GM12878 (cell line): ENCODE results near the gene EXD3. TPM values are rescaled to one million over a fixed set of nuclear protein-coding genes. Genes with fewer than 3 reads are reported as not detected.

Experiments
- ATAC-seq: fragments of 200-7000 bp; cut with Tn5 transposase; 3 replicates; pipeline ENCODE4 v1.9.1; 2020; ENCODE audit warnings: mild to moderate bottlenecking, moderate library complexity
- BruUV-seq: library from RNA; stranded (reverse); fragments of 400-500 nt; replicated peaks from 2 replicates; lab custom pipeline; 2021; lab: Mats Ljungman, UMichigan
- CTCF ChIA-PET: fragments of 300-600 bp; sonication (Branson Sonifier 250); formaldehyde crosslinking; extraction: SDS; loops from one replicate; lab custom pipeline; 2021; ENCODE audit warnings: inconsistent platforms; lab: Yijun Ruan, JAX
- POLR2A ChIA-PET: fragments of 350-600 bp; formaldehyde crosslinking; extraction: SDS; loops from one replicate; lab custom pipeline; 2021; ENCODE audit warnings: inconsistent platforms; lab: Charles Lee
- RAD21 ChIA-PET: fragments of 300-600 bp; sonication (Branson Sonifier 250); formaldehyde crosslinking; loops from one replicate; lab custom pipeline; 2023; ENCODE audit warnings: antibody characterized with exemption; ENCODE audit not compliant: unreplicated experiment; lab: Charles Lee
- SMC1A ChIA-PET: fragments of 300-600 bp; sonication (Branson Sonifier 250); formaldehyde crosslinking; loops from one replicate; lab custom pipeline; 2023; ENCODE audit not compliant: unreplicated experiment, uncharacterized antibody; lab: Charles Lee
- DNase-seq: peaks from one replicate; pipeline ENCODE4 v3.0.0-alpha.2; 2011; ENCODE audit warnings: low read depth, low spot score
- FAIRE-seq: peaks from 3 replicates; lab custom pipeline; 2011; peaks lifted over from hg19 to GRCh38; lab: Jason Lieb, UNC
- H2AFZ ChIP-seq: 2 replicates; pipeline ENCODE4 v1.6.0; 2011; ENCODE audit warnings: low read depth, low read length, control low read depth; ENCODE audit not compliant: control insufficient read depth
- H3K27ac ChIP-seq: 2 replicates; pipeline ENCODE4 v1.5.1; 2011; ENCODE audit warnings: control low read depth; ENCODE audit not compliant: control insufficient read depth, insufficient read depth
- H3K27me3 ChIP-seq, 2 experiments: replicated peaks in 1 of 2; 2 replicates each; pipeline versions ENCODE4 v1.6.0 to v1.6.1; 2011; ENCODE audit warnings: low read length in 1 of 2; ENCODE audit not compliant: control insufficient read depth in 2 of 2, insufficient read depth in 2 of 2
- H3K36me3 ChIP-seq, 2 experiments: 2 replicates each; pipeline ENCODE4 v1.5.1; 2011; ENCODE audit warnings: low read length in 1 of 2; ENCODE audit not compliant: control insufficient read depth in 2 of 2, insufficient read depth in 2 of 2
- H3K4me1 ChIP-seq: 2 replicates; pipeline ENCODE4 v1.6.1; 2011; ENCODE audit warnings: mild to moderate bottlenecking, low read length, moderate library complexity, mixed read lengths; ENCODE audit not compliant: control insufficient read depth, insufficient read depth
- H3K4me2 ChIP-seq: 2 replicates; pipeline ENCODE4 v1.6.0; 2011; ENCODE audit warnings: control low read depth; ENCODE audit not compliant: control insufficient read depth, insufficient read depth
- H3K4me3 ChIP-seq: fragments of 200-600 bp; sonication (generic); 2 replicates; pipeline ENCODE4 v1.5.1; 2016
- H3K79me2 ChIP-seq: 2 replicates; pipeline ENCODE4 v1.6.0; 2011; ENCODE audit warnings: low read length; ENCODE audit not compliant: control insufficient read depth, insufficient read depth
- H3K9ac ChIP-seq: 2 replicates; pipeline ENCODE4 v1.8.0; 2011; ENCODE audit warnings: low read length, control low read depth, mixed read lengths; ENCODE audit not compliant: control insufficient read depth, insufficient read depth
- H3K9me3 ChIP-seq: replicated peaks from 3 replicates; pipeline ENCODE4 v1.5.1; 2011; ENCODE audit warnings: mild to moderate bottlenecking, low read length; ENCODE audit not compliant: control insufficient read depth, insufficient read depth
- H4K20me1 ChIP-seq: 2 replicates; pipeline ENCODE4 v1.6.0; 2011; ENCODE audit not compliant: control insufficient read depth, insufficient read depth
- CBFB ChIP-seq: IDR thresholded peaks from 2 replicates; pipeline ENCODE4 v1.6.1; 2016; ENCODE audit warnings: antibody characterized with exemption, low read depth
- E2F4 ChIP-seq: IDR thresholded peaks from 2 replicates; pipeline ENCODE4 v1.6.1; 2012; ENCODE audit warnings: low read depth, low read length, improper control_type of control experiment
- EZH2 ChIP-seq: IDR thresholded peaks from 2 replicates; pipeline ENCODE4 v1.6.1; 2012; ENCODE audit warnings: low read depth, mild to moderate bottlenecking, control low read depth, inconsistent platforms, low read length, borderline replicate concordance; ENCODE audit not compliant: control insufficient read depth
- FOXM1 ChIP-seq: IDR thresholded peaks from 2 replicates; pipeline ENCODE4 v1.6.1; 2012; ENCODE audit warnings: low read depth, mild to moderate bottlenecking, inconsistent platforms, low read length, moderate library complexity
- HDAC2 ChIP-seq: fragments of 200-600 bp; sonication (generic); IDR thresholded peaks from 2 replicates; pipeline ENCODE4 v1.6.1; 2017
- NFIC ChIP-seq: IDR thresholded peaks from 2 replicates; pipeline ENCODE4 v1.6.1; 2012; ENCODE audit warnings: low read depth, mild to moderate bottlenecking, inconsistent platforms, low read length, moderate library complexity
- RAD51 ChIP-seq: fragments of 450-650 bp; IDR thresholded peaks from 2 replicates; pipeline ENCODE4 v1.6.1; 2016; ENCODE audit warnings: moderate library complexity, mild to moderate bottlenecking, inconsistent platforms
- SIX5 ChIP-seq: IDR thresholded peaks from 2 replicates; pipeline ENCODE4 v1.6.1; 2011; ENCODE audit warnings: mild to moderate bottlenecking, low read depth, low read length, moderate library complexity; ENCODE audit not compliant: severe bottlenecking
- STAT1 ChIP-seq: fragments of 450-650 bp; conservative IDR thresholded peaks from 2 replicates; pipeline ENCODE4 v1.6.1; 2014; ENCODE audit warnings: antibody characterized with exemption, mild to moderate bottlenecking
- ZBTB11 ChIP-seq: fragments of 450-650 bp; formaldehyde crosslinking; IDR thresholded peaks from 2 replicates; pipeline ENCODE4 v1.5.0; 2022; ENCODE audit warnings: mild to moderate bottlenecking, missing genetic modification characterization
- ZNF687 ChIP-seq: fragments of 450-650 bp; IDR thresholded peaks from 2 replicates; pipeline ENCODE4 v1.6.1; 2017; ENCODE audit warnings: mild to moderate bottlenecking, moderate library complexity
- WGBS: methylation state at CpG from one replicate; pipeline ENCODE4 v1.1.6; 2016; ENCODE audit warnings: low lambda C conversion rate; ENCODE audit not compliant: insufficient replicate concordance, insufficient coverage; ENCODE audit errors: missing lambda C conversion rate; 5-methylcytosine and 5-hydroxymethylcytosine counted together
- in situ Hi-C: fragments of 300-500 bp; cut with MboI; formaldehyde crosslinking; loops from 9 replicates; pipeline ENCODE4 v1.14.3; 2018; ENCODE audit warnings: mixed read lengths
- intact Hi-C: fragments of 100-400 bp; cut with micrococcal nuclease; formaldehyde crosslinking; loops from one replicate; pipeline ENCODE4 v1.14.2; 2022; ENCODE audit not compliant: unreplicated experiment
- polyA plus RNA-seq, 11 experiments: library from polyadenylated mRNA; depleted of rRNA in 4 of 11; unstranded in 6 of 11; stranded (reverse) in 5 of 11; fragments of >200 nt; fragmentation: Nextera tagmentation in 4 of 11; fragmentation: Illumina TruSeq in 1 of 11; extraction: Ambion mirVana in 4 of 11; extraction: Trizol in 1 of 11; gene quantifications; 1 replicate in 1 of 11; 2 replicates in 10 of 11; pipeline versions ENCODE4 v1.2.1 to v1.2.3, GENCODE V29; 2011 to 2016; ENCODE audit warnings: inconsistent platforms in 2 of 11, missing spikeins in 2 of 11, low read depth in 1 of 11
- total RNA-seq, 4 experiments: library from RNA; depleted of rRNA in 3 of 4; stranded (reverse); fragments of >200 nt in 3 of 4; fragmentation: Illumina TruSeq in 1 of 4; extraction: Trizol in 1 of 4; gene quantifications; 2 replicates each; pipeline versions ENCODE4 v1.2.1 to v1.2.3, GENCODE V29; 2013 to 2021

Gene EXD3
- total and polyA plus RNA-seq, 10 of the 15 experiments (the other 5 are each of a cell fraction or from before 2014, with no cell fraction given), result 0.21 to 7.1 (median 3.6) TPM

- TF ChIP-seq NFIC (no peak), FOXM1 (no peak), STAT1 (no peak), HDAC2 (no peak), CBFB (no peak), SIX5 (no peak), RAD51 (no peak), E2F4 (no peak)
Measured at GRCh38 chr9:137458194-137459151, 35.5 kb upstream of the EXD3 start (continued).

- peak overlapping the region; percentile 98; the same call in 1 of the 2 replicates for H3K4me2 ChIP-seq
- no peak for TF ChIP-seq RAD51
- no peak for TF ChIP-seq ZBTB11
- TF ChIP-seq EZH2, result no peak
- no peak for TF ChIP-seq ZNF687
Measured at GRCh38 chr9:137457406-137458193, 34.6 kb upstream of the EXD3 start.

More at GRCh38 chr9:137457406-137458193, 34.6 kb upstream of the EXD3 start:
- no peaks in the 10 kb centered on the region for H3K9me3 ChIP-seq
- peak overlapping the region; percentile 76; the same call in 1 of the 2 replicates for H3K9ac ChIP-seq
- SMC1A ChIA-PET, result interaction anchor here (0.5 kb wide), 1 partner anchor 150 kb away, joined by 3 read pairs; no protein-coding TSS in a partner anchor
- no peak for DNase-seq
- in situ Hi-C loops (no loop called here), intact Hi-C loops (no loop called here)
- no peak for FAIRE-seq
- CTCF ChIA-PET, result no interaction called here
- no peaks in the 10 kb centered on the region for H3K27me3 ChIP-seq
- peak overlapping the region; percentile 90 for H3K4me3 ChIP-seq
- H3K79me2 ChIP-seq, result peaks cover 9% of the 10 kb centered on the region
- ATAC-seq, result no peak
- RAD21 ChIA-PET, result no interaction called here
- no peak overlapping the region for H2AFZ ChIP-seq
- POLR2A ChIA-PET, result interaction anchor here (0.6 kb wide), 1 partner anchor 119 kb away, joined by 3 read pairs; no protein-coding TSS in a partner anchor
- peaks cover 34% of the 10 kb centered on the region for H3K4me1 ChIP-seq
- no peaks in the 10 kb centered on the region for H4K20me1 ChIP-seq
- WGBS, result 93% methylated on average over 44 of the region's 44 CpGs
- no peaks in the 10 kb centered on the region for H3K36me3 ChIP-seq
- H3K27ac ChIP-seq, result no peak overlapping the region
- BruUV-seq, result TSS peak; percentile 65
